ENCODE data around the gene ETV6.

Gene ETV6

DNA sequence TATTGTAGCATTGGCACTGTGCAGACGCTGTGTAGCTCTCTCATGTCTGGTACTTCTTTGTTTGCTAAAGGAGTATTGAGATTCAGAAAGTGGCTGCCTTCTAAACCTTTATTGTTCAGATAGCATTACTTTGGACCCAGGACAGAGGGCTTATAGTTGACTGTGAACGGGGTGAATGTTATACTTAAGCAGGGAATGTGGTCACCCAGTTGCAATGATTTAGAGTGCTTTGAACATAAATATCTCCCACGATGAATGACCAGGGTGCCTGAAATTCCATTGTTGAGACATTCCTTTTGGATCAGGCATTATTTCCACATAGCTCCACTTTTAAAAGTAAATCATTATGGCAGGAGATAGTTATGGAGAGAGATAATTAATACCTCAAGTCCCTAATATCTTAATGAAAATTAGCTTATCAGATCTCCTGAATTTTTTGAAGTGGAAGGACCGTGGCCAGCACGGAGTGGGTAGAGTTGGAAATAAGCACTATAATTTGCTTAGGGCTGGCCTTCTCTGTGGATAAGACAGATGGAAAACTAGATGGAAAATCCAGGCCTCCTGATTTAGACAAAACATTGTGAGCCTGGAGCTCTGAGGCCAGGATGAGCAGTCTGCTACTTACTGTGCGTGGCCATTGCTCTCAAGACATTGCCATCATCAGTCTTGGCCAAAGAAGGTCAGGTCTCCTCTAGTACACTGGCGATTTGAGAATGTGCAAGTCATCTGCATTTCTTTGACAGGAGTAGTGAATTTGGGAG lies 114.5 kb downstream of the ETV6 start:
- DNase-seq: no peak

DNA sequence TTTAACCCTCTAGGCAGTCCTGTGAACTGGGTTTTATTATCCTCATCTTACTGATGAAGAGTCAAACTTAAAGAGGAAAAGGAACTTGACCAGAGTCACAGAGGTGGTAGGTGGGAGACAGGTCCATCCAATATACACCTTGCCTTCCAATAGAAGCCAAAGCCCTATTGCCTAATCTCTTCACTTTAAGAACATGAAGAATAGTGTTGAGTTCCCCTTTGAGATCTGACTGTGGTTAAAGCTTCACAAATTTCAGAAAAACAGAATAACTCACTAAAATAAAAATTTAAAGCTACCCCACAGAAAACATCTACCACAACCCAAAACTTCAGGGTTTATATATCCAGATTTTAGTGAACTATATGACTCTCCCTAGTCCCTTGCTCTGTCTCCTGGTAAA lies 115.4 kb downstream of the ETV6 start:
- no peak for DNase-seq

DNA sequence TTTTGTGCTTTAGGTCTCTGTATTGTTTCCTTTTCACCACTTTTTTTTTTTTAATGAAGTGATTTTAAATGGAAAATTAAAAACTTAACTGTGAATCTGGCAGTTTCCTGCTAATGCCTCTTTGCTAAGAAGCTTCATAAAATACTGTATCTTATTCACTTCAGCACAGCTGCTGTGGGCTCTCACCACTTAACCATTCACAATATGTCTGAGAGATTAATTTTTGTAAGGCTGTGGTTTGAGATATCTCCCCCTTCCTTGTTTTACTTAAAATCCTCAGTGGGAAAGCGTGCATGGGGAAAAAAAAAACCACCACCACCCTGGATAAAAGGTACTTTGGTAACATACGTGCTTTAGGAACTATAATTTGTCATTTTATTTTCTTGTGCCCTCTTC lies 115.9 kb downstream of the ETV6 start:
- peak; percentile 5 for DNase-seq

DNA sequence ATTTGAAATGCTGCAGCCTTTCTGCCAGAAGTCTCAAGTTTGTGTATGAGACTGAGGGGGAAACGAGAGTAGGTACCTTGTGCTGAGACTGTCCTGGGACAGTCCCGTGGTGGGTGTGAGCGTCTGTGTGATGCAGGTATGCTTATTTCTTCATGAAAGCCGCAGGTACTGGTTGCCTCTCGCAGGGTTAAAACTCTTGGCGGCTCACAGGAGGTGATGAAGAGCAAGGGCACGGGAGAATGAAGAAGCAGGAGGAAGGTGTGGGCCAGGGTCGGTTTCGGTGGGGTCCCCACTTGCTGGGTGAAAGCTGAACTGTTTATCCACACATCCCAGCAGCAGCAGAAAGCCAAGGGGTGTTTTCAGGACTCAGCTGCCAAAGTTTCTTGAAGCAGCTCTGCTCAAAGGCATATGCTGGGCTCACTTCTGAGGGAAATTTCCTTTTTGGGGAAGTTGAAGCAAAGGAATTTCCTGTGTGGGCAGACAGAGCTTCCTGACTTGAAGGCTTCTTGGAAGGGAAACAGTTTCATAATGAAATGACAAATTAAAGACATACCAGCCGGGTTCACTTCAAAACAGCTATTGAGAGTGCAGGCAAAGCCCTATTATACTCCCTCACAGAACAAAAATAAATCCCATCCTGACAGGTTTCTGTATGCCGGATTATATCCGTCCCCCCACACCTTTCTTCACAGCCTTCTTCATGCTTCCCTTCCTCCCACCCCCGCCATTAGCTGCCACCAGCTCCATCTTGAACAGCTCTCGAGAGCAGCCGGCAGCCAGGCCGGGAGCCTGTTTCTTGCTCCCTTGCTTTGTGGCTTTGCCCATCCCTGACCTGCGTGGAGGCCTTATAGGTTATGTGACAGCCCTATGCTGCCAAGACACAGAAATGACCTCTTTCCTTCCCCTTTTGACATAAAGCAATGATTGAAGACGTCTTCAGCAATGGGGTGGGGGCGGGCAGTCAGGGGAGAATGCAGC lies 116.6 kb downstream of the ETV6 start:
- DNase-seq: peak; percentile 87

DNA sequence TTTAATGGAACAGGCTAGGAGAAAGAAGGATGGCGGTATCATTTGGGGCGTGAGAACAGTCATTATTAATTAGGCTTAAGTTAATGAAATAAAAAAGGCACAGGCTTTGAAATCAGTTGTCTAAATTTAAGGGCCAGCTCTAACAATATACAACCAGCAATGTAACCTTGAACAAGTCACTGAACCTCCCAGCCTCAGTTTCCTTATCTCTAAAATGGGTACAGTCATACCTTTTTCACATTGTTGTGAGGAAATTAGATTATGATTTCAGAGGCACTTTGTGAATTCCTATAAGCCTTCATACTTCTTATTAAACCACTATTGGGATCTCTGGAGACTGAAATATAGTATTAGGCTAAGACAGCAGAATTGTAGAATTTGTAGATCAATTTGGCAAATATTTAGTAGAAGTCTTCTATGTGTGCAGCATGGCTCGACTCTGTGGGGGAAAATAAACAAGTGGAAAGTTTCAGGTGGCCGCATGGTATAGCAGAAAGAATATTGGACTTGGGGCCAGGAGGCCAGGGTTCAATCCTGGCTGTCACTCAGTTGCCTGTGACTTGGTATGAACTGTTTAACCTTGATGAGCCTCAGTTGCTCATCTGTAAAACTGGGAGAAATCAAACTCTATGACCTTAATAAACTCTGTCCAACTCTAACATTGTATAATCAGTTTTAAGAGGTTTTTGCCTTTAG lies 117.7 kb downstream of the ETV6 start:
- no peak for DNase-seq

DNA sequence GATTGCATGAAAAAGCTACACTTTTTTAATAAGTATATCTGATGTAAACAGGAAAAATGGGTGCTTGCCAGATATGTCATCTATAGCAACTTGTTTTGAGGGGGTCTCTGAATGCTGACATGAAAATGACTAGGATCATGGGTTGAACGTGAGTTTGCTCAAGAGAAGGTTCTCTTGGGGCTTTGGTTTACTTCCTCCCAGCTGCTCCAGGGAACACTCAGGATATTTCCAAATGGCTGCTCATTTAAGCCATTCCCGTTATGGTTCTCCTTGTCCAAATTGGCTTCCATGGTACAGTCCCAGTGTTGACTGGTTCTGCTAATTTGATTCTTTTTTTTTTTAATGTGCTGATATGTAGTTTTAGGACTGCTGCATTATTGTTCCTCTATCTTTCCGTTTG lies 118.3 kb downstream of the ETV6 start:
- DNase-seq: no peak

DNA sequence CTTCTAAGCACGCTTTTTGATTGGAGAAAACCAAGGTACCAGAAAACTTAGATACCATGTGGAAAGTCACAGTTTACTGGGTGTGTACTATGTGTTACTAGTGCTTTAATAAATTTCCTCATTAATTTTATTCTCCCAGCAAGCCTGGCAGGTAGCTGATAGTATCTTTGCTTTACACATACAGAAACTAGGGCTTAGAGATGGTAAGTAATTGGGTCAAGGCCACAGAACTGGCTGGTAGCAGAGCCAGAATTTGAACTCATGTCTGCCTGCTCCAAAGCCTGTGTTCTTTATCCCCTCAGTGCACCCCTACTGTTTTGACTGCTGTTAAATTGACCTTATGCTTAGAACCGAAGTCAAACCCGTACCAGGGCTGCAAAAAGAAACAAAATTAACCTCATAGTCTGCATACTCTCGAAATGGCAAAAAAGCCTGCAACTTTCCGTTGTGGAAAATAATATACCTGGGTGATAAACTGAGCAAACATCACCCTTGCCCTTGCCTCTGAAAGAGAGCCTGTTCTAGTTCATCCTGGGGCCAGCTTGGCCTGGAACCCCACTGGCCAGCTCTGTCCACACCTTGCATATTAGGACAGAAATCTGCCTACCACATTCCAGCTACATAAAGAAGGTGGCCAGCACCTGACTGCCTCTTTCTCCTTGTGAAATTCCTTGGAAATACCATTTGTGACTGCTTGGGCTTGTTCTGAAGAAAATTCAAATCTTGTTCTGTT lies 118.9 kb downstream of the ETV6 start:
- no peak for DNase-seq

DNA sequence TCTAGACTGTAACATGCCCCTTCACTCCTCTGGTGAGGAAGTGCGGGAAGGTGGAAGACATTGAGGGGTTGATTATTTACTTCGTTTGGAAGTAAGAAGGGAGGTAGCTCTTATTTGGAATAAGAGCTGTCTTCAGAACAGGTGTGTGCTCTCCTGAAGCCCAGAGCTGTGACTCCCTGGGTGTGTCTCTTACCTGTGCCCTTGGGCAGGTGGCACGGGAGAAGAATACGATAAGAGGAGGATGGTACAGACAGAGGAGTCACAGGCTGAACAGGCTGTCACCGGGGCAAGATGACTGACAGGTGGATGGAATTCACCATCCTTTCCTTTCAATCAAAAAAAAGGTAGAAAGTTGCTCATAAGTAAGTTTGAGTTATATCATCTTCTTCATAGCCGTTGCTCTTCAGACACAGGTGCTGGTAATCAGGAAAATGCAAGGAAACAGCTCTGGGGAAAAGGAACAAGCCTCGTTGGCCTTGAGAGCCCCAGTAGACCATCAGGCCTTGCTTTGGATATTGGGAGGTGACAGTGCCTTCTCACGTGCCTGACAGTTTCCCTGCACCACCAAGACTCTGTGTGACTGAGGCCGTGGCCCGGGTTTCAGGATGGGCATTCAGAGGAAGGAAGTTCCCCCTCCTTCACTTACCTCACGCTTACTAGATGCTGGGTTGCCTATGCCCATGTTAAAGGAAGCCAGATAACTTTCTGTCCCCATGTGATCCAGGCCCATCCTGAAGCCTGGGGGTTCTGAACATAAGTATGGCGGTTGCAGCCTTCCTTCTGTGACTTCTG lies 120.4 kb downstream of the ETV6 start:
- DNase-seq: peak; percentile 2

DNA sequence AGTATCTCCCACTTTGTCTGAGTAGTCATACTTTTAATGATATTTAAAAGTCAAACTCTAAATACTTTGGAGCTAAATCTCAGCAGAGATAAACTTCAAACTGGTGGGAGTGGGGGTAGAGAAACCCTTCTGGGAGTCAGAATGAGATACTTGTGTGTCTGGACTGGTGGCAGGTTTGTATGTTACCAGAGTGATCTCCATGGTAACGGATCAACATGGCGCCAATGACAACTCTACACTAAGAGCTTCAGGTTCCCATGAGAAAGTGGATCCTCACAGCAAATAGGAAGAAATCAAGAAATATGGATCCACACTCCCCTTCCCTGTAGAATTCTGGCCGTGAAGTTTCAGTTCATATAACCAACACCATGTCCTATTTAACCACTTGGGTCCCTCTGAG lies 121.9 kb downstream of the ETV6 start:
- no peak for DNase-seq

DNA sequence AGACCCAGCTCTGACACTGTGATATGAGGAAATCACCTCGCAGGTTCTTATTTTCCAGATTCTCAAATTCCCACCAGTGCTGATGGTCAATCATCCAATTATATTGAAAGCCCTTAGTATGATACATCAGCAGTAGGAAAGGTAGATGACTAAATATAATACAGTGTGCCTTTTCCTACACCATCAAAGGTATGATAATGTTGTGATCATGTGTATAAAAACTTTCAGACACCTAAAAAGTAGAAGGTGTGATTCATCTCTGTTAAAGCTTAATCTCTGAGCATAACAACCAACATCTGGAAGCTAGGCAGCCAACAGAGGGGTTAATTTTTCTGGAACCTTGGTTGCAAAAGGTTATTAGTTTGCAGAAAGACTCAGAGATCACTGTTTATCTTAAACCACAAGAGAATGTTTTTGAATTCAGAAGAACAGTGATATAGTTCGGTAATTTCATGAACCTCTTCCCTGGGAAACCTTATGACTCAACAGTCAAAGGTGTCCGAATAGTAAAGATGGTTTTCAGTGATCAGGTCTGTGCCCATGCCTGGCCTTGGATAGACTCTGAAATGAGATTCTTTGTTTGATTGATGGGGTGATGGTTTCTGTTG lies 122.5 kb downstream of the ETV6 start:
- no peak for DNase-seq

DNA sequence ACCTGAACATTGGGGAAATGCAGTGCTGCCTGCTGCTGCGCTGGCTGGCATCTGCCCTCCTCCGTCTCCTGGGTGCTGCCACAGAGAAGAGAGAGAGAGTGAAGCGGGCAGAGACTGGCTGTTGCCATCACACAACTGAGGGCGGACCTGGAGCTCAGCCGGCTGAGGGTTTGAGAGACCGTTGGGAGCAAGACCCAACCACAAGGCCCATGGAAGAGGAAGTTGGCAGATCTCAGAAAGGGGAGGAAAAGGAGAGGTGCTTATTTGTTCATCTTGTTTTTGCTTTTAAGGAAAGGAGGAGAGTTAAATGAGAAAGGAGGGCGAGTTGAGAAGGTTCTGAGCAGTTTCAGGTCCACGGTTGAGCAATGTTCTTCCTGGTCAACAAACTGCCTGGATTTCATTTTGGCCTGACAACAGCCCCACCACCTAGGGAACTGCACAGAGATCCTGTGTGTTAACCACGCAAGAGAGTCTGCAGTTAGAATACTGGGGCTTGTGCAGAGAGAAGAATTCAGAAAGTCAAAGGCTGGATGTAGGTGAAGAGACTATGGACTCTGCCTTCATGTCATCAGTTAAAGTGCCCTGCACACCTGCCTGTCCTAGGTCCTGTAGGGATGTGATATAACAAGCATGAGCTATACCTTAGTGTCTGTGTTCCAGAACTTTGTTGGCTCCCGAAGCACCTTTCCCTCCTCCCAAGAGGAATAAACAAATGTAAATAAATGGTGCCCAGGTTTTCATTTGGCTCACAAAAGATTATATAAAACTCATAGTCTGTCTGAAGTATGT lies 124.6 kb downstream of the ETV6 start:
- peak; percentile 87 for DNase-seq

DNA sequence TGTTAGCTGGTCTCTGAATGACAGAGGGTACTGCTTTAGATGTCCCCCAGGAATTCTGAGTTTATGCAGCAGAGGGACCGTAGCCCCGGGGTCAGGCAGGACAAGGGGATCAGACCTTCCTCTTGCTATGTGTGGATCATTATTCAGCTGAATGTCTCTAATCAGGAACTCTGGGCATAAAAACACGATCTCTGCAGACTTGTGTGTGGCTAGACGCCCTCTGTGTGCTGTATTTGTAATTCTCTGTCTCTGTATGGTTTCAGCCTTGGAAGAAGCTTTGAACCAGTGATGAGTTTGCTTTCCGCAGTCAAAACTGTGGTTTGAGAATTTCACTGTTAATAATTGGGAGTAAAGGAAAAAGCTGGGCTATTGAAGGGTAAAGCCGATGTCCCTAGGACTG lies 125.3 kb downstream of the ETV6 start:
- no peak for DNase-seq

DNA sequence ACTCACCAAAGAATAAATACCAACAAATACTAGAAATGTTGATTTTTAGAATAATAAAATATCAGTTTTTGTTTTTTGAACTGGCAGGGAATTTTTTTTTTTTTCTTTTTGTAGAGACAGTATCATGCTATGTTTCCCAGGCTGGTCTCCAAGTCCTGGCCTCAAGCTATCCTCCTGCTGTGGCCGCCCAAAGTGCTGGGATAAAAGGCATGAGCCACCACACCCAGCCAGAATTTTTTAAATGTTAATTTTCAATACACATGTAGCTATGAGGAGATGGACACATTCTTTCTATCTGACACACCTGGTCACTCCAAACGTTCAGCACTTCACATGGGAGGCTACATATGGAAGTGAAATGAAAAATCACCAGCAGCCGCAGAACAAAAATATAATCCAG lies 126.8 kb downstream of the ETV6 start:
- no peak for DNase-seq

DNA sequence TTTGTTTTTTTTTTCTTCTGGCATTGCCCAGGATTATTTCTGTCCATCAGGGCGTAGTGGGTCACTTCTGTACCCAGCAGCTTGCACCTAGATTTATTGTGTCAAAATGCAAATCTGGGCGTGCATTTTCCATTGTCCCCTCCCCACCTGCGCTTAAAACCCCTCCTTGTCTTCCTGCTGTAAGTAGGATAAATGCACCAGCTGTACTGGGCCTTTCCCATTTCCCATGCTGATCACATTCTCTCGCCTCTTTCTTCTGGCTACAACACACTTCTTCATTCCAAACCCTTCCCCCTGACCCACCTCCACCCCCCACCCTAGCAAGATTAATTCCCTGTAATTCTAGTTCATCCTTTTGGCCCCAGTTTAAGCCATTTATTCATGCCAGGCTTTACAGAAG lies 128.0 kb downstream of the ETV6 start:
- no peak for DNase-seq

DNA sequence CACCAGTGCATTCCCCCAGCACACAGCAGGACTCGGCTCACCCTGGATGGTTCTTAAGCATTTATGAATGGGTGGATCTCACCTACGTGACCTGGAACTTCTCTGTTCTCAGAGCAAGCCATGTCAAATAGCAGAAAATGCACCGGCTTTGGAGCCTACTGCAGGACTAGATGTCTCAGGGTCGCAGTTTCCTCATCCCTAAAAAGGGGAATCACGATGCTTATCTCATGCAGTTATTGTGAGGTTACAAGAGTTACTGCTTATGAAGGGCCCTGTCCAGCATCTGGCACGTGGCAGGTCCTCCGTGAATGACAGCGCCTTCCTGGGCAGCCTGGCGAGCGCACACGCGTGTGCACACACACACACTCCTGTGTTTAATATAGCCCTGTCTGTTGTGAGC lies 128.5 kb downstream of the ETV6 start:
- DNase-seq: no peak

DNA sequence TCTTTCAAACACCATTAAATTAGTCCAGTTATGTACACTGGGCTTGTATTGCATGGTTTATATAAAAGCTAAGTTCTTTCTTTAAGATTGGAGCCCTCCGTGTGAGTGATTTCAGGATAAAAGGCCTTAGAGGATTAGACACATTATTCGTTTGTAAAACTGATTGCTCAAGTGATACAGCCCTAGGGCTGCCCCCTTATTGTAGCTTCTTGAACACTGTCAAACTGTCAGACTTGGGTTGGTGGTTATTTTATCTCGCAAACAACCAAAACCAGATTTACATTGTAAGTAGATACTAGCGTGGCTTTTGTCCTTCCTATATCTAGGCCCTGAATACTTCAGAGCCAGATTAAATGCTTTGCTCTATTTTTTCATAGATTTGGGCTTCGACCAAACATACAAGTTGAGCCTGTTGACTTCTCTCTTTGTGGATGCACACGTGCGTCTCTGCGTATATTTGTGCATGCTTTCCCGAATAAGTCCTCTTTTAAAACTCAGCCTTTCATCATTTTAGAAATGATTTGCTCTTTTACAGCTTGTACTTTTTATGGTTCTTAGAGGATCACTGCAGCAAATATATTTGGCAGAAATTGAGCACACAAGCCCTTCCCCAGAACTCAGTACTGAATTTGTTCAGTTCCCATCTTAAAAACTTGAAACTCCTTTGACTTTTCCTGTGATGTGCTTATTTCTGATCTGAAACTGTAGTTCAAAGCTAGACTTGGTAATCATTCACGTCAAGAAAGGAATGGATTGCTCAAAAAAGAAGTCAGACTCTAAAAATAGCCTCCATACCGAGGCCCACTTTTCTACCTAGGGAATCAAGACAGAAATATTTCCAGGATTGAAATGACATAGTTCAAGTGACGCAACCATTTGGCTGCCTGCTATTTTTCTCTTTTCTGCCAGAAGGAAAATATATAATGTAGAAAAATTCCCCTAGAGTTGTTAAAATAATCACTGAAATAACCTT lies 129.5 kb downstream of the ETV6 start:
- no peak for DNase-seq

DNA sequence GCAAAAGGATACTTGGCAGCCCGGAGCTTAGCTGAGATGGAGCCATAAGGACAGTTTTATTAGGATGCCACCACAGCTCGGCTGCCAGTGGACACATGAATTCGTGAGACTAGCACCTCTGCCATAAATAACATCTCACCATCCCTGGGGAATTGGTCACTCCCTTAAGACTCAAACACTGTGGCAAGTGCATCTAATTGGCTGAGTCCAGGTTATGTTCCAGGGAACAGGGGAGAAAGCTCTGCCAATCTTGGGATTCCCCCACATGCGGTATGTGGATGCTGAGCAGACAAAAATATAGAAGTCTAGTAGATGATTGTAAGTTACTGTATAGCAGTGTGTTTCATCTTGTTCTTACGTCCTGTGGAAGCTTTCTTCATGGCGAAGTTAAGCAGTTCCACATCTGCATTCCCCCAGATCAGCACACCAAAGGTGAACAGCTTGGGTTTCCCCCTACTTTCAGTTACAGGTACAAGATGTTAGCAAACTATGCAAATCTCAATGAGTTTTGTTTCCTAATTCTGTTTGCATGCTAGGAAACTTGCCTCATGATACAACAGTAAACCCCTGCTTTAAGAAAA lies 131.1 kb downstream of the ETV6 start:
- DNase-seq: no peak

DNA sequence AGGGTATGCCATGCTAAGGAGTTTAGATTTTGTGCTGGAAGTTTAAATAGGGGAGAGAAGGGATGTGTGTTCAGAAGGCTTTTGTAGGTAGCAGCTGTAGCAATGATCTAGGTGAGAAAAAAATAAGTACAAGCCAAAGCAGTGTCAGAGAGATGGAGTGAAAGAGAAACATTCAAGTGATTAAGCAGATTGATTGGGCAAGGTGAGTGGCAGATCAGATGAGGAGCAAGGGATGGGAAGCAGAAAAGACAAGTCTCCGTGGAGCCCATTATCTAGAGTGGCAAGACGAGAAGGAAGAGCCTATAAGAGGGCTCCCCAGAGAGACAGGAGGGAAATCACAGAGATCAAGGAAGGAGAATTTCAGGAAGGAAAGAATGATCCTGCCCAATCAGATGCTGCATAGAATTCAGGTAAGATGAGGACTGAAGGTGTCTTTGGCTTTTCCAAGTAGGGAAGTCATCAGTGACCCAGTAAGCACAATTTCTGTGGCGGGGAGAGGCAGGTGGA lies 133.5 kb downstream of the ETV6 start:
- DNase-seq: no peak

DNA sequence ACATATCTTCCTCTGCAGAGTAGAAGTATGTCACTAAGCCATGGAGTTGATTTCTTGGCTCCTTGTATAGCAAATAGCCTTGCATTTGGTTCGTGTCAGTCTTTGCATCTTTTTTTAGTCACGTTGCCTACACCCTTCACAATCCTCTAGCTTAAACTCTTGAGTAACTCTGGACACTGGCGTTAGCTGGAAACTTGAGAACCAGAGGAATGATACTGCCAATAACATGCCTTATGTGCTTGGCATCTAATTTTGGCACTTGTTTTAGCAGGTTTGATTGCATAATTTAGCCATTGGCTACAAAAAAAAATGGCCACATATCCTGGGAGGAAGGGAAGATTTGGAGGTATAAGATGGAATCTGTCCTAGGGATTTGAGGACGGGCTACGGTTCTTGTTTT lies 136.2 kb downstream of the ETV6 start:
- no peak for DNase-seq

Measured in GF-D8 (cell line).